ENCODE data around the gene ADAR. TPM values are rescaled to one million over a fixed set of nuclear protein-coding genes. Genes with fewer than 3 reads are reported as not detected.
A peak's percentile ranks its signal among the peaks of the same experiment; 100 is the strongest.
"Not testable (repeated sequence)": the region's sequence is repeated elsewhere in the genome, so short reads cannot be mapped to it uniquely, and the experiment has no call there.

ADAR gene
- total RNA-seq (2022) (168 and 196 TPM in 2 replicates), Bru-seq, nascent RNA (percentile 91 among the genes with signal in this experiment), BruChase-seq, experiment 1, labeled RNA remaining after a 6-hour chase (percentile 98 among the genes with signal in this experiment), BruChase-seq, experiment 2, labeled RNA remaining after a 2-hour chase (percentile 95 among the genes with signal in this experiment)
- long read RNA-seq, full-length matches to known transcripts, result 56 of 208 reads
- long read RNA-seq, partial matches to known transcripts, result 91 of 208 reads
- long read RNA-seq, other reads (novel, unspliced or antisense), result 61 of 208 reads

- Mint-ChIP-seq H3K4me3 (ENCODE audit: unreplicated experiment) (peak within 1 kb of the TSS; percentile 96), H3K36me3 (ENCODE audit: insufficient read depth, unreplicated experiment) (peaks cover 26% of the 10 kb centered on the region), H3K9me3 (ENCODE audit: unreplicated experiment) (no peaks in the 10 kb centered on the region), H3K4me1 (ENCODE audit: insufficient read depth, unreplicated experiment) (peaks cover 42% of the 10 kb centered on the region), H3K27me3 (ENCODE audit: insufficient read depth, unreplicated experiment) (no peaks in the 10 kb centered on the region), H3K27ac (ENCODE audit: low read depth, unreplicated experiment) (peak within 1 kb of the TSS; percentile 92)
- intact Hi-C loops (cut with micrococcal nuclease), result loop anchor here (2.0 kb wide), 2 partner anchors 19 to 49 kb away; partner anchors contain the start of gene UBE2Q1
- peak; percentile 99 for DNase-seq (ENCODE audit: unreplicated experiment)
- BruUV-seq (replicated peaks), result no TSS peak
- no peak for TF ChIP-seq CTCF (IDR thresholded peaks at IDR 0.05; ENCODE audit: unreplicated experiment)
- ChIA-PET POLR2A (interaction anchor here (0.5 to 8.6 kb wide), 21 partner anchors 8 to 1130 kb away, joined by 3 to 161 read pairs (median 5); partner anchors contain the start of genes CHRNB2, PMVK and SHC1), CTCF (interaction anchor here (0.7 to 1.3 kb wide), 5 partner anchors 9 to 62 kb away, joined by 3 to 9 read pairs (median 3); no protein-coding TSS in a partner anchor)
These were observed at the start of gene ADAR for GRCh38 chr1:154607609-154608396. Gene ADAR, minus strand, starts transcription at chr1:154608186. Its CDS starts 180 bp downstream, at chr1:154608006.

GRCh38 chr1:154657556-154657955 is 49.6 kb upstream of the ADAR start:
- POLR2A ChIA-PET, result interaction anchor here (0.7 to 1.6 kb wide), 2 partner anchors 91 to 279 kb away, joined by 3 to 4 read pairs; partner anchors contain the start of gene PMVK
- Mint-ChIP-seq H3K4me1 (ENCODE audit: insufficient read depth, unreplicated experiment) (no peaks in the 10 kb centered on the region), H3K36me3 (ENCODE audit: insufficient read depth, unreplicated experiment) (no peaks in the 10 kb centered on the region), H3K4me3 (ENCODE audit: unreplicated experiment) (no peak overlapping the region), H3K9me3 (ENCODE audit: unreplicated experiment) (peaks cover 7% of the 10 kb centered on the region), H3K27me3 (ENCODE audit: insufficient read depth, unreplicated experiment) (peaks cover 94% of the 10 kb centered on the region), H3K27ac (ENCODE audit: low read depth, unreplicated experiment) (no peak overlapping the region)
- DNase-seq (ENCODE audit: unreplicated experiment), result no peak
- intact Hi-C loops (cut with micrococcal nuclease), result no loop called here
- CTCF ChIA-PET, result interaction anchor here (0.6 to 1.4 kb wide), 5 partner anchors 9 to 324 kb away, joined by 3 to 6 read pairs (median 4); partner anchors contain the start of gene PMVK
- no TSS peak for BruUV-seq (replicated peaks)
- no peak for TF ChIP-seq CTCF (IDR thresholded peaks at IDR 0.05; ENCODE audit: unreplicated experiment)

- POLR2A ChIA-PET, result no interaction called here
- Mint-ChIP-seq H3K27me3 (ENCODE audit: insufficient read depth, unreplicated experiment) (peaks cover 86% of the 10 kb centered on the region), H3K36me3 (ENCODE audit: insufficient read depth, unreplicated experiment) (no peaks in the 10 kb centered on the region), H3K4me1 (ENCODE audit: insufficient read depth, unreplicated experiment) (no peaks in the 10 kb centered on the region), H3K4me3 (ENCODE audit: unreplicated experiment) (no peak overlapping the region), H3K27ac (ENCODE audit: low read depth, unreplicated experiment) (no peak overlapping the region), H3K9me3 (ENCODE audit: unreplicated experiment) (peaks cover 7% of the 10 kb centered on the region)
- CTCF ChIA-PET, result no interaction called here
- no peak for TF ChIP-seq CTCF (IDR thresholded peaks at IDR 0.05; ENCODE audit: unreplicated experiment)
- BruUV-seq (replicated peaks), result no TSS peak
- DNase-seq (ENCODE audit: unreplicated experiment), result no peak
- intact Hi-C loops (cut with micrococcal nuclease), result no loop called here
These were observed 44.9 kb upstream of the ADAR start for GRCh38 chr1:154652893-154653292.

- intact Hi-C loops (cut with micrococcal nuclease); H3K9me3 Mint-ChIP-seq (ENCODE audit: unreplicated experiment); H3K36me3 Mint-ChIP-seq (ENCODE audit: insufficient read depth, unreplicated experiment); DNase-seq (ENCODE audit: unreplicated experiment); POLR2A ChIA-PET; BruUV-seq (replicated peaks); H3K4me3 Mint-ChIP-seq (ENCODE audit: unreplicated experiment); H3K27ac Mint-ChIP-seq (ENCODE audit: low read depth, unreplicated experiment); H3K4me1 Mint-ChIP-seq (ENCODE audit: insufficient read depth, unreplicated experiment): not testable (repeated sequence)
- CTCF ChIA-PET, result interaction anchor here (0.6 kb wide), 1 partner anchor 36 kb away, joined by 3 read pairs; no protein-coding TSS in a partner anchor
- H3K27me3 Mint-ChIP-seq (ENCODE audit: insufficient read depth, unreplicated experiment), result peaks cover 22% of the 10 kb centered on the region
These were observed 36.7 kb upstream of the ADAR start for GRCh38 chr1:154644724-154645123.

All from MCF 10A (cell line).